Measurements from ENCODE around the gene LYZL1. TPM values are rescaled to one million over a fixed set of nuclear protein-coding genes. Genes with fewer than 3 reads are reported as not detected.
"Not testable (repeated sequence)": the region's sequence is repeated elsewhere in the genome, so short reads cannot be mapped to it uniquely, and the experiment has no call there.

LYZL1 gene
- not detected in 2 replicates for polyA plus RNA-seq (2014; cell fraction: cytosol; rRNA removed)
- polyA plus RNA-seq (2014; cell fraction: nucleus; rRNA removed): not detected in 2 replicates

DNA sequence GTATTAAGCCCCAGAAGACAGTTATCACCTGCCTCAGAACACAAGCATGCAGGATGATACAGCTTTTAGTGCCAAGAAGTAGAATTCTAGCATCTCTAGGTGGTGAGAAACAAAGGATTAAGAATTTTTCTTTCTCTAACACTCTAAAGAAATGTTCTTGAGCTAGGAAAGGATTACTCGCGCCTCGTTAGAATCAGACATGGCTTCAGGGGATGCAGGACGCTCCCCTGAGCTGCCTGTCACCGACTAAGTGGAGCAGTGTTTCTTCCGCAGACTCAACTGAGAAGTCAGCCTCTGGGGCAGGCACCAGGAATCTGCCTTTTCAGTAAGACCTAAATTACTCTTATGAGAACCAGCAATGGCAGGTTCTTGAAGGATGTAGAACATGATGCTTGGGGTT lies at the start of gene LYZL1:
LYZL1 (plus strand) TSS at position 165 of the 400 bp plus-strand sequence. CDS start 2,798 bp downstream, outside the sequence.
- not testable (repeated sequence) for DNase-seq (ENCODE audit: low spot score)

DNA sequence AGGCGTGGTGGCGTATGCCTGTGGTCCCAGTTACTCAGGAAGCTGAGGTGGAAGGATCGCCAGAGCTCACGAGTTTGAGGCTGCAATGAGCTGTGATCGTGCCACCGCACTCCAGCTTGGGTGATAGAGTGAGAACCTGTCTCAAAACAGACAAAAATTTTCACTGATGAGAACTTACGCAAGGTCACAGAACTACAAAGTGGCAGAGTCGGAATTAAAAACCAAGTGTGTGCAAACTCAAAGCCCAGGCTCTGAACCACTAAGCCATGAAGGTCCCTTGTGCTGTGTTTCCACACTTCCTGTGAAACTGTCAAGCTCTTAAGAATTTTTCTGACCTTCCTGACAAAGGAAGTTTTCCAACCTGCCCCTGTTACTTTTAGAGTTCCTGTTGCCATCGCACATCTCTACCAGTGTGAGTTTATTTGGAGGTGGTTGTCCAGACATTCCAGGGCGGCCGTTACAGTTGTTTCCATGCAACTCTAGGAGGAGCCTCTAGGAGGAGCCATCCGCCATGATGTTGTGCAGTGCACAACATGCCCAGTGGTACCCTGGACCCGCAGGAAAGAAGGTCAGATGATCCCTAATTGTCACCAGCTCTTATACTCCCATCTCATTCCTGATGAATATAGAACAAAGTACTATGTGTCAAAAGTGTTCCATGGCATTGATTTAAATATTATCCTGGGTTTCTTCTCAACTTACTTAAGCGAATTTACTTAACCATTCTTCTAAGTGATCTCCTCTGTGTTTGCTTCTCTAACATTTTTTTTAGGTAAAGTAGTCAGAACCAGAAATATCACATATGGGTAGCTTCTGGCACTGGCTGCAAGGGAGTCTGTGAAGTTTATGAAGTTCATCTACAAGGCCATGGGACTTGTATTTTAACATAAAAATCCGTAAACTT lies 49.0 kb upstream of the LYZL1 start:
- peak; percentile 38 for DNase-seq (ENCODE audit: low spot score)

DNA sequence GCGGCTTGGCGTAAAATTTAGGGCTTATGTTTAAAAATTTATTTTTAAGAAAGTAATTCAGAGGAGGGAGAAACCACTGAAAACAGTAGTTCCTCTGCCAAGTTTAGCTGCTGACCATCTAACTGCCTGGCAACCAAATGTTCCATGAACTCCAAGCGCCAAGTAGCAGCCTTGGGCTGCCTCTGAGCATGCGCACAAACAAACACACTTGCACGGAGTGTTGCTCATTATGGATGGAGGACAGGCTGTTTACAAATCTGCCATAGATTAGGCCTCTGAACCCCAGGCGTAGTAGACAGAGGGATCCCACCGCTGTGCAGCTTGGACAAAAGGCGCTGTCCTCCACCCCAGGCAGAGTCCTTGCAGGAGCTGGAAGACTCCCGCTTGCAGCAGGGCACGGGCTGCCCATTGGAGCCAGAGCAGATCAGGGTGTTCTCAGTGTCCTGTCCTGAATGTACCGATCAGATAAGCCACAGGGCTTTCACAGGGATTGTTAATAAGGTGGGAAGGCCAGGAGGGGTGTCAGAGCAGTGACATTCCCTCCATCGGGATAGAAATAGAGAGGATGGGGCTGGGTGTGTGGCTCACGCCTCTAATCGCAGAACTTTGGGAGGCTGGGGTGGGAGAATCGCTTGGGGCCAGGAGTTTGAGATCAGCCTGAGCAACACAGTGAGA lies 47.7 kb upstream of the LYZL1 start:
- peak; percentile 45 for DNase-seq (ENCODE audit: low spot score)

DNA sequence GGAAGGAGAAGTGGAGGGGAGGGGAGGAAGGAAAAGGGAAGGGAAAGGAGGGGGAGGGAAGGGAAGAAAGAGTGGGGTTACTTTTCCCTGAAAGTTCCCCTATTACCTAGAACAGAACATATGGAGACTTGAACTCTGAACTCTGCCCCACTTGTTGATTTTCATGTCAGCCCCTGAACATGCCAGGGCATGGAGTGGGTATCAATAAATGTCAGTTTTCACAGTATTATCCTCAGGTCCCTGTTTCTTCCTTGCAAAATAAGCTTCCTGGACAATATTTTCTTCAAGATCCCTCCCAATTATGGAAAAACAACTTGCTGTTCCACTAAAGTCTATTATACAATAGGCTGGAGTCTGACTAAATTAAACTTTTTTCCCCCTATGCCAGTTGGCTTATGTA lies 46.9 kb upstream of the LYZL1 start:
- no peak for DNase-seq (ENCODE audit: low spot score)

DNA sequence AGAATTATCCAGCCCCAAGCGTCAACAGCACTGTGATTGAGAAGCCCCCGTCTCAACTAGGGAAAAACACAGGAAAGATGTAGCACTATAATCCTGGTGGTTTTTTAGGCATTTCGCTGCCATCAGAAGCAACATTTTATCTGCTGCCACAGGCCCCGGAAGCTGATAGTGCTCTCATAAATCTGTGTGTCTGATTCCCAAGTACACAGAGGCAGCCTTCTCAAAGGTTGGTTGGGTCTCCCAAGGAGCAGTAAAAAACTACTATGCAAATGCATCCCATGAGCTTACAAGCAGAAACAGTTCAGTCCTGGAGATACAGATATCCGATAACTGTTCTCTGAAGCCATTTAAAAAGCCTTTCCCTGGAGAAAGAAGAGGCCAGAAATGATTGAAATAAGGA lies 45.8 kb upstream of the LYZL1 start:
- no peak for DNase-seq (ENCODE audit: low spot score)

DNA sequence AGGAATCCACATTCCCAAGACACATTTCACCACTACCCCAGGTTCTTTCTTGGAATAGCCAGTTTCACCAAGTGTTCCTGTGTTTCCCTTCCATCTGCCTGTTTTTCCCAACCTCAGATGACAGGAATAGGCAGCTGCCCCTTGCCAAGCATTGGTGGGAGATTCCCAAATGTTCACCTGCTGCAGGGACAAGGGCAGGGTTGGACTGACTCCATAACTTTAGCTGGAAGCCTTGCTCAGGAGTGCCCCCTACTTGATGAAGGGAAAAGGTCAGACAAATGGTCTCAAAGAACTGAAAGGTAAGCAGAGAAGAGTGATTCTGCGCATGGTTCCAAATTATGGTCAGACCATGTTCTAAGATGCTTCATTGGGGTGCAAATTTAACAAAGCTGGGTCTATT lies 45.1 kb upstream of the LYZL1 start:
- no peak for DNase-seq (ENCODE audit: low spot score)

DNA sequence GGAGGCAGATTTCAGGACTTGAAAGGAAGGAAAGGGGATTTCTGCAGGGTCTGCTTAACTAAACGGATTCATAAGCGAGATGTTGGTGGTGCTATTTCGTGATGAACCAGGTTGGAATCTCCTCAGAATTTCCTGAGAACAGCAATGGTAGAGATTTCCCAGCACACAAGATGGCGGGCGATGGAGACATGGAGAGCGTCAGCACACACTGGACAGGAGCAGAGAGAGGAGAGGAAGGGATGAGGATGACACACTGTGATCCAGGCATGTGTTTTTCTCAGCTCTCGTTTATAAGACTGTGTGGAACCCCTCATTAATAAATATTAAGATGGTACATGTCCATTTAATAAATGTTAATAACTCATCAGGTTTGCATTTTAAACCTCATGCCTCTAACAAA lies 43.9 kb upstream of the LYZL1 start:
- DNase-seq (ENCODE audit: low spot score): no peak

DNA sequence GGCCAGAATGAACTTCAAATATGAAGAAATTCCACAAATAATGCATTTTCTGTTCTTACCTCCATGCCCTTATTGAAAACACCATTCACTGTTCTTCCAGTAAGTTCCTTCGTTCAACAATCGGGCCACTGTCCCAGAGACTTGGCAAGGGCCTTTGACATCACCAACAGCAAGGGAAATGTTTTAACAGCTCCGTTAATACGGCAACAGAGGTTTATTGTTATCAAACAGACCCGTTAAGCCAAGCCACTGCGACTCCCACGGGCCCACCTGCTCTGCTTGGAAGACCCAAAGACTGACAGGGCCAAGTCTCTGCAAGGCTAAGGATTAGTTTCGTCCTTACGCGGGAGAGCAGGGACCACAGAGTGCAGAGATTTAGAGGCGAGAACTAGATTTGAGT lies 43.4 kb upstream of the LYZL1 start:
- DNase-seq (ENCODE audit: low spot score): no peak

DNA sequence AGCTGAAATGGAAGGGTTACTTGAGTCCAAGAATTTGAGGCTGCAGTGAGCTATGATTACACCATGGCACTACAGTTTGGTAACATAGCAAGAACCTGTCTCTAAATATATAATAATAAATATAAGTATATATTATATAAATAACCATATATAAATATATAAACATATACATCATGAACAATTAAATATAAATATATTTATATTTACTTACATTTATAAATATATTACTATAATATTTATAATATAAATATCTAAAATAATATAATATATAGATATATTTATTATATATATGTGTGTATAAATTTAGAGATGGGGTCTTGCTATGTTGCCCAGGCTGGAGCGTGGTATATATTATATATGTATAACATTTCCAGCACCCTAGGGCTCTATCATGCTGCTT lies 42.4 kb upstream of the LYZL1 start:
- DNase-seq (ENCODE audit: low spot score): no peak

DNA sequence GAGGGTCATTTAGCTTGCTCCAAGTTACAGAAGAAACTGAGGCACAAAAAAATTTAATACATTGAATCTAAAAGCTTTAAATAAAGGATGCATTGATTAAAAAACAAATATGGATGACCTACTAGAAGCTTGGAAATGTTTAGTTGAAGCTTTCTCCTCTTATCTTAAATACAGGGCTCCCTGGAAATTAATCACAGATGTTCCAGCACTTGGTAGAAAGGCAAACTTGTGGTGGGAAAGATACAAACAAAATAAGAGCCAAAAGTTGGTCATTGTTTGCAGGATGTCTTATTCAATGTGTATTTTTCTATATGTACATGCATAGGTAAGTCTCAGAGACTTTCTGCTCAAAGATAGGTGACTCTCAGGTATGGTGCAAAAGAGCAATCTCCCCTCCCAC lies 40.7 kb upstream of the LYZL1 start:
- no peak for DNase-seq (ENCODE audit: low spot score)

DNA sequence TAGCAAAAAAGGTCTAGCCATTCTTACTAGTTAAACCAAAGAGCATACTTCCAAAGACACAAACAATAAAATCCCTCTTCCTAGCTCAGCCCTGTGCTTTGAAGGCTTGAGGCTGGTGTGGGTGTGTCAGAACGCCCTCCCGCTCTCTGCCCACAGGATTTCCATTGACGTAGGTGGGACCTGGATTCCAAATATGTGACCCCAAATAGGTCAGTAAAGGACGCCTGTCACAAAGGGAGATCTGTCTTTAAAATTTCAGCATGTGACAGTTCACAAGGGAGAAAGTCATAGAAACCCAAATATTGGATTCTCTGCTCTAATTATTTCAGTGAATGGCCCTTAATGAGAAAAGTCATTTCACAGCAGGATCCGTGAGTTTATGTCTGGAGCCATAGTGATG lies 39.9 kb upstream of the LYZL1 start:
- no peak for DNase-seq (ENCODE audit: low spot score)

DNA sequence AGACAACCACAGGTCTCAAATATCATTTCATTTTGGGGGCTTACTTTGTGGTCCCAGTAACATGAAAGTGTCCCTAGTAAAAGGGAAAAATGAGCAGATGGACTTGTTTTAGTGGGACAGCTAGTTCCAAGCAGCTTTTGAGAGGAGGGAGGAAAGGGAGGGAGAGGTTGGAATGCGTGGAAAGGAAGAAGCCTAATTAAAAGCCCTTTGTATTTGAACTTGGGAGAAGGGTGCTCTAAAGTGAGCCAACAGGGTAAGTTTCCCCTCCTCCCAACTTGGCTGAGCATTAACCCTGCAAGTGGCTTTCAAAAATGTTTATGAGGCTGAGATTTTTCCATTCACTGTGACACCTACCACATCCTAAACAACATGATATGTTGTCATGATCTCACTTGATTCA lies 38.8 kb upstream of the LYZL1 start:
- DNase-seq (ENCODE audit: low spot score): no peak

DNA sequence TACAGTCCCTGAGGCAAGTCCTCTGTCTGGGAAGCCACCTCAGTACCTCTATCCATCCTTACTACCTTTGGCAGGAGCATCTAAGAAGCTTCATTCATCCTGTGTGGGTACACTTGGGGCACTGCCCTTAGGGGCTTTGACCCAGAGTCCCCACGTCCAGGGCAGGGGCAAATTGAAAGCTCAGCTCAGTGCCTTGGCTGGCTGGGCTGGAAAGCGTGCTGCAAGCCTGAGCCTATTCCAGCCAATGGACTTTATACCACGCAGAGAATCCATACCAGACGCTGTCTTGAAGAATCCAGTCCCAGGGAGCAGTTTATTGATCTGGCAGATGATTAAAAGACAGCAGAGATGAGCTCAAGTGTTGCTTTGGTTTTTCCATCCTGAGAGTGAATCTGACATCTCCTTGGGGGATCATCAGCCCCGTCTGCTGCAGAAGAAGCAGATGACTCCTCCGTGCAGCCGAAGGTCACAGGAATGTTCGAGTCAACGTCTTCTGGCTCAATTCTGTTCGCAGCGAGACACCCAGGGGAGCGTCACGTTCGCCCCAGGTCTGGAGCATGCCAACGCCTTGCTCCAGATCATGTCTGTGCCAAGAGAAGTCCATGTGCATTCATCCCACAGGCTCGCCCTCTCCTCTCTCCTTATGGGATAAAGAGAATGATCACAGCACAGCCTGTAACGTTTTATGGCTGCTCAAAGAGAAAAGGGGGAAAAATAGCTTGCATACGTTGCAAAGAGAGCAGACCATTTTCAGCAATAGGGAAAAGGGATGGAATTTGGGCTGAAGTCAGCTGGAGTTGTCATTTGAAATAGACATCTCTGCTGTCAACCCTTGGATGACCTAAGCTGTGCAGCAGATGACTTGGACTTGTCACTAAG lies 35.8 kb upstream of the LYZL1 start:
- peak; percentile 77 for DNase-seq (ENCODE audit: low spot score)

DNA sequence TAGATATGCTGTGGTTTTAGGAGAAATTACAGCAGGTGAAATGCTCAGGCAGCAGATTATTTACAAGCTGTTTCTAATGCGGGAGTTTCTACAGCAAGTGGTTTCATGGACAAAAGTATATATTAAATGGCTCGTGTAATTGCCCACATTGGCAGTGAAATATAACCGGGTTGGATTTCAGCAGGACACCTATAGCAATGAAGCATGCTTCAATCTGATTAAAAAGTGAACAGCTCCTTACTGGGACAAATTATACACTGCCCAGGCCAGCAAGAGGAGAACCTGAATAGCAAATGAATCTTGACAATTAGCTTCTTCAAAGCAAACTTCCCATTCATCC lies 35.2 kb upstream of the LYZL1 start:
- DNase-seq (ENCODE audit: low spot score): peak; percentile 52

DNA sequence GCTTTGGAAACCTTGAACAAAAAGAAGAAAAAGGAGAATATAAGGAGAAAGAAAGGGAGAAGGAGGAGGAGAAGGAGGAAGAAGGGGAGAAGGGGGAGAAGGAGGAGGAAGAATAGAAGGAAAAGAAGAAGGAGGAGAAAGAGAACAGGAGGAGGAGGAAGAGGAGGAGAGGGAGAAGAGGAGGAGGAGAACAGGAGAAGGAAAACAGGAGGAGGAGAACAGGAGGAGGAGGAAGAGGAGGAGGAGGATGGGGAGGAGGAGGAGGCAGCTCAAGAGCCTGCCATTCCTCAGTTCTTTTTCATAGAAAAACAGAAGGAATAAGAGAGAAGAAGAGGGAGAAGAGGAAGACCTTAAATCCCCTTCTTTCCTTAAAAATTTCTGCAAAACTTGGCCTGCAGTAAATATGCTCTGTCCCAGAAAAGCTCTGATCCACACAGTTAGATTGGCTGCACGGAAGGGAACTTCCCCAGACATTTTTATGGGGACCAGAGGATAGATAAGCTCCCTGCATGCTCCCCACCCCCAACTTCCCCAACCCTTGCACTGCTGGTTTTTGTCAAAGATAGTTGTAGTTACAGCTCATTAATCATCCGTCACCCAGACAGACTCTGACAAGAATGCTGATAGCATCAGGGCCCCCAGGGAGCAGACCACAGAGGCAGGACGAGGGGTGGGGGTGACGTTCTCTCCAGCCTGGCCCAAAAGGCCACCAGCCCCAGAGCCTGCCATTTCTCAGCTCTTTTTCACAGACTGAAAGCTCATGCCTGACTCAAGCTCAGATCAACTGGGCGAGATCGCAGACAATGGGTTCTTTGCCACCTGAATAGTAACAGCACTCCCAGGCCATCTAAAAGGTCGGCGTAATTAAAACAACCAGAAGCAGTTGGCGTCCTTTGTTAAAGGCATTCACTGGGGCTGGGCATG lies 34.5 kb upstream of the LYZL1 start:
- DNase-seq (ENCODE audit: low spot score): peak; percentile 97

DNA sequence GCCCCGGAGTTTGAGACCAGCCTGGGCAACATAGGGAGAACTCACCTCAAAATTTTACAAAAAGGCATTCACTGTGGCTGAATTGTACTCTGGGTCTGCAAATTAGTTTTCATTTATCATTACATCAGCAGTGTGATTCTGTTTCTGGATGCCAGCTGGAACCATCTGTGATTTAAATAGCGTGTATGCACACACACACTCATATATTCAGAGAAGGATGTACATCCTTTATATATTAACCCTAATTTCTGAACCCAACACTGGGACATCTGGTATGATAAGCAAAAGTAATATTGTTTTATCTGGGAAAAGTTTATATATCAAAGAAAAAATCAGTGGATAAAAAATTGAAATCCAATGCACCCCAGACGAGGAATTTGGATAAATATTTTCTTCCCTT lies 33.8 kb upstream of the LYZL1 start:
- DNase-seq (ENCODE audit: low spot score): no peak

DNA sequence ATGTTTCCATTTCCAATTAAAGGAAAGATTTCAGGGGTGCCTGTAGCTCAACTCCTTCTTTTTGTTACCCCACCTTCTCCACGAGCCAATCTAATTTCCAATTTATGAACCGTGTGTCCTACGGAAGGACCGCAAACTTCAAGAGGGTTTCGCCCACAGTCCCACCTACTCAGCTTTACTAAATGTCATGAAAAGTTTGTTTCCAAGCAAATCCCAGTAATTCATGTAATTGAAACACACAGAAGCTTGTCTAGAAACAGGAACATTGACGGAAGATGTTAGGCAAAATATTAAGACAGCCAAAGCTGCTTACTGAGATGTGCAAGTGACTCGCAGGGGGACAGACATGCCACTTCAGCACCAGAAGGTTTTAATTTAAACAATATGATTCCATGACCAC lies 32.9 kb upstream of the LYZL1 start:
- DNase-seq (ENCODE audit: low spot score): no peak

DNA sequence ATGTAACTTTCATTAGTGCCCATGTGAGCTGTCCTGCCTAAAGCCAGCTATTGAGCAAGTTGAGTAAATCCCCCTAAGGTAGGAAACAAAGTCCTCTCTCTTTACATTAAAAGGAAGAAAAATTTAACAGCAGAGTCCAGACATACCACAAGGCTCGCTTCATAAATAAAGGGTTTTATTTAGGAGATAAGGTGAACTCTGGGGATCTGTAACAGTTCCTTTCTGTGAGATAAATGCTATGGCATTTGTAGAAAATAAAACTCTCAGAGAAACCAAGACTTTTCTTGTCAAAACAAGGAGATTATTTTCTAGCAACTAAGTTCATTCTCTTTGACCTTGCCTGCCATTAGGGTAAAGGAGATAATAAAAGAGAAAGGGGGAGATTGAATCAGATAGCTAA lies 32.3 kb upstream of the LYZL1 start:
- DNase-seq (ENCODE audit: low spot score): no peak

DNA sequence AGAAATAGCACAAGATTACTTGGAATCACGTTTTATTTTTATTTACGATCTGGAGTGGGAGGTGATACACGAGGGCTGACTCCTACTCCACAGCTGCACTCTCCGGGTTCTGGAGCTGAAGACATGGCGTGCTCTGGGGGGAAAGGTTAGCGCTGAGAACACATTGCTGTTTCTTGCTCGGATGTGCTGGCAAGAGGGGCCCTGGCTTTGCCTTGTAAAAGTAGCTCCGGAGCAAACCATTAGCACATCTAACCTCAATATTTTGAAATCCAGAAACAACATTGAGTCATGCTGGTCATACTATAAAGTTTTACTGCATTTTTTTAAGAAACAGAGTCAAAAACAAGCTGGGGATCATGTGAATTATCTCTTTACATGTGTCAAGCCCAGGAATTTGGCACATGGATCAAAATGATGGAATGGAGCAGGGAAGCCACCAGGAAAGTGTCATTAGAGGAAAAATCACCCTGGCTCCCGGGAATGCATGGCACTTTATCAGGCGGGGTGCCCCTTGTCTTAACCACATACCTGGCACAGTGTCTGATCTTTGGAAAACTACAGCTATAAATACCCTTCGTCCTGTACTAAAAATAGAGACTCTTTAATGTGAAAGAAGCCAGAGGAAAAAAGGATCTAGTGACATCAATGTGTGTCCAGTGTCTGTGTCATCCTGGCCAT lies 31.6 kb upstream of the LYZL1 start:
- no peak for DNase-seq (ENCODE audit: low spot score)

DNA sequence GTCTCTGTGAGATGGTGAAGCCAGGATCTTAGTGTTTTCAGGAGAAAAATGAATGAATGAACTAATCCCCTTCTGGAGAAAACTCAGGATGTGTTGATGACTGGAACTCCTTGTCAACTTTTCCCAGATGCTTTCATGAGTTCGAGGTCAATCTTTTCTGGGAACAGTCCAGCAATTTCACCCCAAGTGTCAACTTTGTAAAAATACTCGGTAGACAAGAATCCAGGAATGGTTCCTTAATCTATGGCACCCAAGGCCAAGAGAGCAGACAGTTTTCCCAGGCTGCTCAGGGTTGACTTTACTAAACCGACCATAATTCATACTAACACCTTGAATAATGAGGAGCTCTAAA lies 31.1 kb upstream of the LYZL1 start:
- no peak for DNase-seq (ENCODE audit: low spot score)

Measured in SK-N-DZ (cell line).